Stimulated activated CD8-positive, alpha-beta memory T cell treated with anti-CD3 and anti-CD28 coated beads, Interleukin-15, amount 100 ng/mL, for 24 hours (primary cell): Measurements from ENCODE around the gene MANF.

Source experiments
- DNase-seq: peaks from one replicate; pipeline ENCODE4 v3.0.0-alpha.2; 2020; ENCODE audit warnings: low read depth

Gene MANF

DNA sequence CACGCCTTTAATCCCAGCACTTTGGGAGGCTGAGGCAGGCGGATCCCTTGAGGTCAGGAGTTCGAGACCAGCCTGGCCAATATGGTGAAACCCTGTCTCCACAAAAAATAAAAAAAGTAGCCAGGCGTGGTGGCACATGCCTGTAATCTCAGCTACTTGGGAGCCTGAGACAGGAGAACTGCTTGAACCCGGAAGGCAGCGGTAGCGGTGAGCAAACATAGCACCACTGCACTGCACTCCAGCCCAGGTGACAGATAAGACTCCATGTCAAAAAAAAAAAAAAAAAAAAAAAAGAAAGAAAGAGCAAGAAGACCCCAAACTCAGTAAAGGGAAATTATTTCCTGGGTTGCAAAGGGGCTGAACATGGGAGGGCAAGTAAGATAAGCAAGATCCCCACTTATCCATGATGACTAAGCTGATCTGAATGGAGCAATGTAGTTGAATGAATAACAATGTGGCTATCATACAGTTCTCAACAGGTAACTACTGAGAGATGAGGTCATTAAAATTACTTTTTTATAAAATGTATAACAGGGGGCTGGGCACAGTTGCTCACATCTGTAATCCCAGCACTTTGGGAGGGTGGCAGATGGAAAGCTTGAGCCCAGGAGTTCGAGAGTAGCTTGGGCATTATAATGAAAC, 52.0 kb downstream of the MANF start:
- DNase-seq, result no peak
